IPS-20b (cell line): ENCODE data around the gene CERS5.
A peak's percentile ranks its signal among the peaks of the same experiment; 100 is the strongest.

Experiments used
- H3K27ac ChIP-seq: one replicate; pipeline ENCODE4 v1.5.1; 2013; ENCODE audit warnings: low read length
- H3K27me3 ChIP-seq: 2 replicates; pipeline ENCODE4 v1.6.1; 2013; ENCODE audit warnings: mild to moderate bottlenecking, low read length, inconsistent platforms; ENCODE audit not compliant: insufficient read depth
- H3K36me3 ChIP-seq: 2 replicates; pipeline ENCODE4 v1.6.1; 2013; ENCODE audit warnings: low read depth, mild to moderate bottlenecking, inconsistent platforms, low read length, moderate library complexity; ENCODE audit not compliant: insufficient read depth
- H3K4me1 ChIP-seq: 2 replicates; pipeline ENCODE4 v1.6.1; 2013; ENCODE audit warnings: mild to moderate bottlenecking, control low read depth, inconsistent platforms, low read length, moderate library complexity; ENCODE audit not compliant: insufficient read depth
- H3K4me3 ChIP-seq: 2 replicates; pipeline ENCODE4 v1.5.1; 2013; ENCODE audit warnings: mild to moderate bottlenecking, low read length, inconsistent platforms
- H3K9ac ChIP-seq: 2 replicates; pipeline ENCODE4 v1.6.1; 2013; ENCODE audit warnings: low read depth, mild to moderate bottlenecking, inconsistent platforms, low read length, moderate library complexity
- H3K9me3 ChIP-seq: 2 replicates; pipeline ENCODE4 v1.6.1; 2013; ENCODE audit warnings: mild to moderate bottlenecking, low read depth, low read length, inconsistent platforms; ENCODE audit not compliant: insufficient read depth

The CERS5 gene

GRCh38 chr12:50121641-50122040 lies 45.5 kb downstream of the CERS5 start:
- no peaks in the 10 kb centered on the region for H3K27me3 ChIP-seq
- H3K9me3 ChIP-seq, result no peaks in the 10 kb centered on the region
- no peak overlapping the region for H3K4me3 ChIP-seq
- H3K4me1 ChIP-seq, result no peaks in the 10 kb centered on the region
- peaks cover 10% of the 10 kb centered on the region; the same call in 1 of the 2 replicates for H3K36me3 ChIP-seq
- H3K27ac ChIP-seq, result no peak overlapping the region
- H3K9ac ChIP-seq, result no peak overlapping the region

DNA sequence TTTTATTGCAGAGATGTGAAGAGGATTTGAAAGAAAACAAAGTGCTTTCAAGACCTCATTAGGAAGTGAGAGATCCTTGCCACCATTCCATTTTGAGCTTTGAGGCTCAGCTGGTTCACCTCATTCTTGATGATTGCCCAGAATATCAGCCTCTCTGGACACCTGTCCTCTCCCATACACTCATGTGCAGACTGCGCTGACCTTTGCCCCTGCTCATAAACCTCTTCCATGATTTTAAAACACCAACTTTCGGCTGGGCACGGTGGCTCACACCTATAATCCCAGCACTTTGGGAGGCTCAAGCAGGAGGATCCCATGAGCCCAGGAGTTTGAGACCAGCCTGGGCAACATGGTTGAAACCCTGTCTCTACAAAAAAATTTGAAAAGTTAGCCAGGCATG lies 46.2 kb downstream of the CERS5 start:
- no peaks in the 10 kb centered on the region for H3K4me1 ChIP-seq
- peaks cover 10% of the 10 kb centered on the region; the same call in 1 of the 2 replicates for H3K36me3 ChIP-seq
- no peaks in the 10 kb centered on the region for H3K27me3 ChIP-seq
- no peaks in the 10 kb centered on the region for H3K9me3 ChIP-seq
- no peak overlapping the region for H3K9ac ChIP-seq
- H3K4me3 ChIP-seq, result no peak overlapping the region
- H3K27ac ChIP-seq, result no peak overlapping the region

DNA sequence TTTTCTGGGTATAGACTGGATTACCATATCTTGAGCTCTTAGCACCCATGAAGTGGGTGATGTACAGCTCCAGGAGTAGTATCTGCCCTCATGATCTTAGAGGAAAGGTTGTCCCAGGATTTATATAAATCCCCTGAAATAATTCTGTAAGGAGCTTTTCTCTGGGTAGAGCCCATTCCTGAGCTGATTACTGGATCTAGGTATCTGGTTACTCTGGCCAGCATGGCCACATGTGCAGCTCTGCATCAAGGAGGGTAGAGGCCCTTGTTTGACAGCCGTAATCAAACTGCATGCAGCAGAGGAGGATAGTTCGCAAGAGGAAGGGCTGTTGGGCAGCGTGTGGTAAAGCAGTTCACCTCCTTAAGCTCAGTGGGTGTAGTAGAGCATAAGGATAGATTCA lies 46.6 kb downstream of the CERS5 start:
- Histone ChIP-seq H3K9ac (no peak overlapping the region), H3K36me3 (peaks cover 10% of the 10 kb centered on the region; the same call in 1 of the 2 replicates), H3K27me3 (no peaks in the 10 kb centered on the region), H3K4me3 (no peak overlapping the region), H3K4me1 (no peaks in the 10 kb centered on the region), H3K27ac (no peak overlapping the region), H3K9me3 (no peaks in the 10 kb centered on the region)

DNA sequence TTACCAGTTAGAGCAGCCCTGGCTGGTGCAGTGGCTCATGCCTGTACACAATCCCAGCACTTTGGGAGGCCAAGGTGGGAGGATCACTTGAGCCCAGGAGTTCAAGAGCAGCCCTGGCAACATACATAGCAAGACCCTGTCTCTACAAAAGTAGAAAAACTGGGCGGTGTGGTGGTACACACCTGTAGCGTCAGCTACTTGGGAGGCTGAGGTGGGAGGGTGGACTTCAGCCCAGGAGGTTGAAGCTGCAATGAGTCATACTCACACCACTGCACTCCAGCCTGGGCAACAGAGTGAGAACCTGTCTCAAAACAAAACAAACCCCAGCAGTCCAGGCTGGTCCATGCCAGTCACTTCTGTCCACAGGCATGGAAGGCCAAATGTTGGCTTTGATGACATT lies 47.8 kb downstream of the CERS5 start:
- Histone ChIP-seq H3K36me3 (peaks cover 10% of the 10 kb centered on the region; the same call in 1 of the 2 replicates), H3K9me3 (no peaks in the 10 kb centered on the region), H3K27me3 (no peaks in the 10 kb centered on the region), H3K9ac (no peak overlapping the region), H3K4me1 (no peaks in the 10 kb centered on the region), H3K27ac (no peak overlapping the region), H3K4me3 (no peak overlapping the region)

- H3K36me3 ChIP-seq, result peaks cover 10% of the 10 kb centered on the region; the same call in 1 of the 2 replicates
- no peak overlapping the region for H3K27ac ChIP-seq
- H3K4me3 ChIP-seq, result no peak overlapping the region
- no peaks in the 10 kb centered on the region for H3K9me3 ChIP-seq
- no peaks in the 10 kb centered on the region for H3K4me1 ChIP-seq
- H3K27me3 ChIP-seq, result no peaks in the 10 kb centered on the region
- H3K9ac ChIP-seq, result no peak overlapping the region
Observed at GRCh38 chr12:50117057-50117622, 50.0 kb downstream of the CERS5 start.

DNA sequence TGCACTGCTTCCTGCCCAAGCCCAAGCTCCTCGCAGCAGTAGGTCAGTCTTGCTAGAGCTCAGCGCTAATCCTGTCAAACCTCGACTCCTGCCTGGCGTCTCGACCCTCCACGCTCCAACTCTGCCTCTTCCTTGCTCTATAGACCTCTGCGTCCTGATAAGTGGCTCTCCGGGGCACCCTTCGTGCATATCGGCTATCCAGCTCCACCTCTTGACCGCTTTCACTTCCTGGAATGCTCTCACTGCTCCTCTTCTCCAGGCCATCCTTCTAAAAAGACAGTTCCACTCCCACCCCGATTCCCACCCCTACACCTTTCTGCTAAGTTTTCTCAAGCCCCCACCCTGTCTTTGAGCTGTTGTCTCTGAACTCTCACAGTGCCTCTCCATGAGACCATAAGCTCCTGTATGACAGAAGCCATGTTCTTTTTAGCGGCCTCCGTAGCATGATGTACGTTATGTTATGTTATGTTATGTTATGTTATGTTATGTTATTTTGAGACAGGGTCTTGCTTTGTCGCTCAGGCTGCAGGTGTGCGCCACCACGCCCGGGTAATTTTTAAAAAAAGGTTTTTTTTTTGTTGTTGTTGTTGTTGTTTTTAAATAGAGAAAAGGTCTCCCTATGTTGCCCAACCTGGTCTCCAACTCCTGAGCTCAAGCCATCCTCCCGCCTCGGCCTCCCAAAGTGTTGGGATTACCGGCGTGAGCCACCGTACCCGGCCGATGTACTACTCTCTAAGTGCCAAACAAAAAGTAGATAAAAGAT lies 54.5 kb downstream of the CERS5 start:
- Histone ChIP-seq H3K27ac (no peak overlapping the region), H3K4me1 (peaks cover 11% of the 10 kb centered on the region; the same call in 1 of the 2 replicates), H3K9me3 (no peaks in the 10 kb centered on the region), H3K36me3 (no peaks in the 10 kb centered on the region), H3K27me3 (no peaks in the 10 kb centered on the region), H3K4me3 (peak overlapping the region; percentile 100), H3K9ac (peak overlapping the region; percentile 90)

- H3K27me3 ChIP-seq, result no peaks in the 10 kb centered on the region
- peaks cover 11% of the 10 kb centered on the region; the same call in 1 of the 2 replicates for H3K4me1 ChIP-seq
- no peak within 1 kb of the TSS for H3K27ac ChIP-seq
- peak within 1 kb of the TSS; percentile 90 for H3K9ac ChIP-seq
- H3K36me3 ChIP-seq, result no peaks in the 10 kb centered on the region
- H3K4me3 ChIP-seq, result peak within 1 kb of the TSS; percentile 100
- no peaks in the 10 kb centered on the region for H3K9me3 ChIP-seq
Observed at GRCh38 chr12:50111693-50112455, 55.3 kb downstream of the CERS5 start, which contains the start of gene COX14. TSS of gene COX14 (plus strand) at chr12:50112236. CDS start at chr12:50120044, 7,808 bp downstream.

DNA sequence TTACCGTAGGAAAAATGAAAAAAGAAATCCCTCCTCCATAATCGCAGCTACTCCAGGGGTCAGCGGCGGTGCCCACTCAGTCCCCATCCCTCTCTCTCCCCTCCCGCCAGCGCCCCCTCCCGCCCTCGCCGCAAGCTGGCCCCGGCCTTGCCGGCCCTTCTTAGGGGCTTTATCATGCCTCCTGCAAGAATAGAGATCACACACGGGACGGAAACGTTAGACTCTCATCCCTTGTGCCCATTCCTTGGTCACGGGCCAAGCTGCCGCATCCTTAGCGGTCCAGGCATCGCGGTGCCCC lies 55.8 kb downstream of the CERS5 start:
- H3K9ac ChIP-seq, result no peak overlapping the region
- H3K4me1 ChIP-seq, result peaks cover 11% of the 10 kb centered on the region; the same call in 1 of the 2 replicates
- peak overlapping the region; percentile 67; the same call in 1 of the 2 replicates for H3K4me3 ChIP-seq
- no peaks in the 10 kb centered on the region for H3K36me3 ChIP-seq
- no peaks in the 10 kb centered on the region for H3K9me3 ChIP-seq
- no peak overlapping the region for H3K27ac ChIP-seq
- no peaks in the 10 kb centered on the region for H3K27me3 ChIP-seq

- Histone ChIP-seq H3K9ac (no peak overlapping the region), H3K4me3 (peak overlapping the region; percentile 67; the same call in 1 of the 2 replicates)
Observed at GRCh38 chr12:50110762-50111351, 56.3 kb downstream of the CERS5 start.

DNA sequence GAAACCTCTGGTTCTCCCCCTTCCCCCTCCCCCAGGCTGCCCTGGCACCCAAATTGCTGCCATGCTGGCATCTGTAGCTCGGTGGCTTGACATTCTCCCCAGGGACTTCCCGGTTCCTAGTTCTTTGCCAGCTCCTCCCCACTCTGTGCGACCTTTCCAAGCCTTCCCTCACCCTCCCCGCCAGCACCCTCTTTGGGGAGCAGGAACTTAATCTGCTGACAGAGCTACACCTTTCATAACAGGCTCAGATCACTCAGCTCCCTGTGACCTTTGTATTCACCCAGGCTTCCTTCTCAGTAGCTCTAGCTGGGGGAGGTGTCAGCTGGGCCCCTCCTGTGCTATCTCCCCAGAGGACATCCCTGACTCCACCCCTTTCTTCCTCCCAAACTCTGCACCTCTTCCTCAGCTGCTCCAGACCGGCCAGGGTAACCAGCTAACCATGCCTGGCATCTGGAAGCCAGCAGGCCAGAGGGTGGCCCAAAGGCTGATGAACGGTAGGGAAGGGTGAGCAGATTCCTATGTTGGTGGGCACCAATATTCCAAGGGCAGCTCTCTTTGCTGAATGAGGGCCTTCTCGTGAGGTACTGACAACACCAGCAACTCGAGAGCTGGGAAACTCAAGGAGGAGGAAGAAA lies 56.9 kb downstream of the CERS5 start:
- Histone ChIP-seq H3K36me3 (no peaks in the 10 kb centered on the region), H3K9me3 (no peaks in the 10 kb centered on the region), H3K9ac (no peak overlapping the region), H3K27me3 (no peaks in the 10 kb centered on the region), H3K27ac (no peak overlapping the region), H3K4me3 (no peak overlapping the region; the same call in 1 of the 2 replicates), H3K4me1 (peaks cover 11% of the 10 kb centered on the region; the same call in 1 of the 2 replicates)

More at GRCh38 chr12:50110762-50111351, 56.3 kb downstream of the CERS5 start:
- Histone ChIP-seq H3K36me3 (no peaks in the 10 kb centered on the region), H3K4me1 (peaks cover 11% of the 10 kb centered on the region; the same call in 1 of the 2 replicates), H3K9me3 (no peaks in the 10 kb centered on the region), H3K27ac (no peak overlapping the region), H3K27me3 (no peaks in the 10 kb centered on the region)

- Histone ChIP-seq H3K4me1 (peaks cover 11% of the 10 kb centered on the region; the same call in 1 of the 2 replicates), H3K9ac (no peak overlapping the region), H3K27me3 (no peaks in the 10 kb centered on the region), H3K9me3 (no peaks in the 10 kb centered on the region), H3K36me3 (no peaks in the 10 kb centered on the region), H3K27ac (no peak overlapping the region), H3K4me3 (no peak overlapping the region)
Observed at GRCh38 chr12:50109319-50109718, 57.9 kb downstream of the CERS5 start.
